Cortex of kidney (tissue), 1 donor: Measurements from ENCODE around the gene RECK.

Experiments
- DNase-seq: peaks from one replicate; lab custom pipeline; 2025; lab: John Stamatoyannopoulos, UW

Gene RECK

GRCh38 chr9:36138496-36138895 lies 101.8 kb downstream of the RECK start:
- no peak for DNase-seq

- no peak for DNase-seq
Measured at GRCh38 chr9:36138901-36139300, 102.2 kb downstream of the RECK start.

GRCh38 chr9:36140086-36141084 lies 103.7 kb downstream of the RECK start:
- no peak for DNase-seq

- DNase-seq: no peak
Measured at GRCh38 chr9:36141288-36141687, 104.6 kb downstream of the RECK start.

- DNase-seq: no peak
Measured at GRCh38 chr9:36141761-36142160, 105.0 kb downstream of the RECK start.

- DNase-seq: no peak
Measured at GRCh38 chr9:36142510-36143244, 106.0 kb downstream of the RECK start.

GRCh38 chr9:36143245-36143641 lies 106.5 kb downstream of the RECK start:
- DNase-seq: no peak

GRCh38 chr9:36144309-36145232 lies 107.9 kb downstream of the RECK start:
- DNase-seq: no peak

DNA sequence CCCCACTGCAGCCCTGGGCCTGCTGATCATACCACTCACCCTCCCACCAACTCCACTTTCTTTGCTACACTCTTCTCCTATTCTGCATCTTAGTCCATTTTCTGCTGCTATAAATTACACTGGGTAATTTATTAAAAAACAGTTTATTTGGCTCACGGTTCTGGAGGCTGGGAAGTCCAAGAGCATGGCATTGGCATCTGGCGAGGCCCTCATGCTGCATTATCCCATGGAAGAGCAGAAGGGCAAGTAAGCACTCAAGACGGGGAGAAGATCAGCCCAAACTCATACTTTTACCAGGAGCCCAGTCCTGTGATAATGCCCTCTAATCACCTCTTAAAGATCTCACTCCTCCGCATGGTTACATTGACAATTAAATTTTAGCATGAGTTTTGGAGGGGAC lies 109.3 kb downstream of the RECK start:
- no peak for DNase-seq

GRCh38 chr9:36146651-36147050 lies 109.9 kb downstream of the RECK start:
- DNase-seq: no peak

DNA sequence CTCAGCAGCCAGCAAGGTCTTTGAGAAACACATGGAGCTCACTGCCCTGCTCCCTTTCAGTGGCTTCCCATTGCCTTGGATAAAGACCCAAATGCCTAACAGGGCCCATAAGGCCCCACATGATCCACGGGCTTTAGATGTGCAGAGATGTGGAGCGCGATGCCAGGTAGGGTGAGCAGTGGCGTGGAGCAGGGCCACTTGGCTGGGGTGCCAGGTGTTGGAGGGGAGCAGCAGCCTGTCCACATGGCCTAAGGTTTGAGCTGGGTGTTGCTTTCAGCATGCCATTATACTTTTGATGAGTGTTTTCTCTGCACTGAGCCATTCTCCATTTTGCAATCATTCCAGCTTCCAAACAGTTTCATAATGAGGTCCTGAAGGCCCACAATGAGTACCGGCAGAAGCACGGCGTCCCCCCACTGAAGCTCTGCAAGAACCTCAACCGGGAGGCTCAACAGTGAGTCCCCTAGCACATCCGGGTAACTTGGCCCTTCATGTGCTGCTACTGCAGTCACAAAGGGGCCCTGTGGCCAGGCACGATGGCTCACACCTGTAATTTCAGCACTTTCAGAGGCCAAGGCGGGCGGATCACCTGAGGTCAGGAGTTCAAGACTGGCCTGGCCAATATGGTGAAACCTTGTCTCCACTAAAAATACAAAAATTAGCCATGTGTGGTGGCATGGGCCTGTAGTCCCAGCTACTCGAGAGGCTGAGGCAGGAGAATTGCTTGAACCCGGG lies 110.9 kb downstream of the RECK start:
- no peak for DNase-seq

- DNase-seq: no peak
Measured at GRCh38 chr9:36148311-36149051, 111.8 kb downstream of the RECK start.

DNA sequence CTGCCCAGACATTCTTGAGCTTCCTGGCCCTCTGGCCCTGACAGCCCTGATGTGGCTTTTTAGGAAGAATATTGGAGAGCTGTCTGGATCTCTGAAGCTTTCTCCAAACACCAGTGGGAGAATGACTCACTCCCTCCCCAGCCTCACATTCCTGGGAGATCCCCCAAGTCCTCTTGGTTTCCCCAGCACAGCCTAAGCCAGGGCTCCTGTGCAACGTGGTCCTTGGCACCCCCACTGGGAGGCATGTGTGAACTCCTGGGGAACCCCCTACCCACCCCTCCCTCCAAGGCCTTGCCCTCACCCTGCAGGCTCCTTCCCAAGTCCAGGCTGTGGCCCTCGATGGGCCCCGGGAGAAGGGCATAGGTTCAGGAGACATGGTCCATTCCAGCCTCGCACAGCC lies 112.5 kb downstream of the RECK start:
- DNase-seq: no peak

GRCh38 chr9:36150574-36151315 lies 114.0 kb downstream of the RECK start:
- DNase-seq: no peak

GRCh38 chr9:36151316-36152210 lies 114.8 kb downstream of the RECK start:
- DNase-seq: no peak

- no peak for DNase-seq
Measured at GRCh38 chr9:36152741-36153438, 116.2 kb downstream of the RECK start.

DNA sequence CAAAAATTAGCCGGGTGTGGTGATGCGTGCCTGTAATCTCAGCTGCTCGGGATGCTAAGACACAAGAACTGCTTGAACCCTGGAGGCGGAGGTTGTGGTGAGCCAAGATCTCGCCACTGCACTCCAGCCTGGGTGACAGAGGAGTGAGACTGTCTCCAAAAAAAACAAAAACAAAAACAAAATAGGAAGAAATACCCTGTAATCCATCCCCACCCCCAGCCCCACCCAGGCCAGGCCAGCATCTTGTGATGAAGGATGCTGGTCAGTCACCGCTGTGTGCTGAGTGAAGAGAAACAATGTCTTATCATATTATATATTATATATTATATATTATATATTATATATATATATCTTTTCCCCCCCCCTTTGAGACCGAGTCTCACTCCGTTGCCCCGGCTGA lies 117.0 kb downstream of the RECK start:
- no peak for DNase-seq

DNA sequence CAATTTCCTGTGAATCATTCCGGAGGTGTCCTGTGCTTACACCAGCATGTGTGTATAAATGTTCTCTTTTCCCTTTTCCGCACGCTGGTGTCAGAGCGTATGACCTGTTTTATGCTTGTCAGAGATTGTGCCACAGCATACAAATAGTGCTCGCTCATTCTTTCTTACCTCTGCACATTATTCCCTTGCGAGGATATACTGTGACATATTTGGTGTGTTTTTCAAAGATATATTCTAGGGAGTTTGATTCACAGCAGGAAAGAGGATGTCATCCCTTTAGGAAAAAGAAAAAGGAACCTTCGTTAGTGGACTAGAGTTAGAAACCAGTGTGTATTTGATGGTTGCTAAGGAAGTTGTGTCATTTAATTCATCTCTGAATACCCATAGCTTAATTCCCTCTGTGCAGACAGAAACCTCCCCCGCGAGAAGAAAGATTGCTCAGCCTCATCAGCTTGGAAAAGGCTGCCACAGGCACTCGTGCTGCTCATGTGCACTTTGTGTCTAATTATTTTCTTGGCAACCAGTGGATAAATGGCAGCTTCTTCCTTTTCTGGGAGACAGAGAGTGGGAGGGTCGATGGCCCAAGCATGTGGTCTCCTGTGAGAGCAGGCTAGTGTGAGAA lies 117.7 kb downstream of the RECK start:
- DNase-seq: no peak
